Suppressor macrophage (primary cell): ENCODE data around the gene MFSD12.
"Not testable (repeated sequence)": the region's sequence is repeated elsewhere in the genome, so short reads cannot be mapped to it uniquely, and the experiment has no call there.

ENCODE experiments used
- DNase-seq, 4 experiments: peaks; one replicate each; pipeline ENCODE4 v3.0.0-alpha.2; 2020 to 2022

The MFSD12 gene

DNA sequence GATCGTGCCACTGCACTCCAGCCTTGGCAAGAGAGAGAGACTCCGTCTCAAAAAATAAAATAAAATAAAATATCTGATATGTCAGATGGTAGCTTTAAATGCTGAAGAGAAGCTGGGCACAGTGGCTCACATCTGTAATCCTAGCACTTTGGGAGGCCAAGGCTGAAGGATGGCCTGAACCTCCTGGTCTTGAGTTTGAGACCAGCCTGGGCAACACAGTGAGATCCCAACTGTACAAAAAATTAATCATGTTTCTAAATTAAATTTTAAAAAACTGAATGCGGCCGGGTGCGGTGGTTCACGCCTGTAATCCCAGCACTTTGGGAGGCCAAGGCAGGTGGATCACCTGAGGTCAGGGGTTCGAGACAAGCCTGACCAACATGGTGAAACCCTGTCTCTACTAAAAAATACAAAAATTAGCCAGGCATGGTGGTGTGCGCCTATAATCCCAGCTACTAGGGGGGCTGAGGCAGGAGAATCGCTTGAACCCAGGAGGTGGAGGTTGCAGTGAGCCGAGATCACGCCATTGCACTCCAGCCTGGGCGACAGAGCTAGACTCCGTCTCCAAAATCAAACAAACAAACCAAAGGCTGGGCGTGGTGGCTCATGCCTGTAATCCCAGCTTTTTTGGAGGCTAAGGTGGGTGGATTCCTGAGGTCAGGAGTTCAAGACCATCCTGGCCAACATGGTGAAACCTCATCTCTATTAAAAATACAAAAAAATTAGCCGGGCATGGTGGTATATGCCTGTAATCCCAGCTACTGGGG lies 26.8 kb upstream of the MFSD12 start:
- not testable (repeated sequence) for DNase-seq

DNA sequence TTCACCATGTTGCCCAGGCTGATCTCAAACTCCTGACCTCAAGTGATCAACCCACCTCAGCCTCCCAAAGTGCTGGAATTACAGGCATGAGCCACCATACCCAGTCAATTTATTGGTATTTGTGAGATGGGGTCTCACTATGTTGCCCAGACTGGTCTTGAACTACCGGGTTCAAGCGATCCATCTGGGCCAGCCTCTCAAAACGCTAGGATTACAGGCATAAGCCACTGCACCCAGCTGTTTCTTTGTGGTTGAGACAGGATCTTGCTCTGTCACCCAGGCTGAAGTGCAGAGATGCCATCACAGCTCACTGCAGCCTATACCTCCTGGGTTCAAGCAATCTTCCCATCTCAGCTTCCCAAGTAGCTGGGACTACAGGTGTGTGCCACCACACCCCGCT lies 24.4 kb upstream of the MFSD12 start:
- DNase-seq, result not testable (repeated sequence)

DNA sequence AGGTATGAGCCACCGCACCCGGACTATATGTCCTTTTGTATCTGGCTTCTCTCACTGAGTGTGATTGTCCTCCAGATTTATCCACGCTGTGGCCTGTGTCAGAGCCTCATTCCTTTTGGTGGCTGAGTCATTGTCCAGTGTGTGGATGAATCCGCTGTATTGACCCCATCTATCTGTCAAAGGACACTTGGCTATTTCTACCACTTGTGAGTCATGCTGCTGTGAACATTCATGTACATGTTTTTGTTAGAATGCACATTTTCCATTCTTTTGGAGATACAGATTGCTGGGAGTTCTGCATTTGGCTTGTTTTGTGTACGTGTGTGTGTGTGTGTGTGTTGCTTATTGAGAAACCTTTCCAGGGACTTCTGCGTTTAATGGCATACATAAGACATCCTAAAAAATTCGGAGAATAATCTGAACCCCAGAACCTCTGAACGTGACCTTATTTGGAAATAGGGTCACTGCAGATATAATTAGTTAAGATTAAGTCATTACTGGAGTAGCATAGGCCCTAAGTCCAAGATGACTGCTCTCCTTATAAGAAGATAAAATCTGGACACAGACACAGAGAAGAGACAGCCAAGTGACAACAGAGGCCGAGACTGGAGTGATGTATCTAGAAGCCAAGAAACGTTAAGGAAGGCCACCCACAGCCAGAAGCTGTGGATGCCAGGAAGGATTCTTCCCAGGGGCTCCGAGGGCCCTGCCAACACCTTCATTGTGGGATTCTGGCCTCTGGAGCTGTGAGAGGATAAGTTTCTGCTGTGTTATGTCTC lies 23.0 kb upstream of the MFSD12 start:
- peak; percentile 75 to 93 (median 80) for DNase-seq

DNA sequence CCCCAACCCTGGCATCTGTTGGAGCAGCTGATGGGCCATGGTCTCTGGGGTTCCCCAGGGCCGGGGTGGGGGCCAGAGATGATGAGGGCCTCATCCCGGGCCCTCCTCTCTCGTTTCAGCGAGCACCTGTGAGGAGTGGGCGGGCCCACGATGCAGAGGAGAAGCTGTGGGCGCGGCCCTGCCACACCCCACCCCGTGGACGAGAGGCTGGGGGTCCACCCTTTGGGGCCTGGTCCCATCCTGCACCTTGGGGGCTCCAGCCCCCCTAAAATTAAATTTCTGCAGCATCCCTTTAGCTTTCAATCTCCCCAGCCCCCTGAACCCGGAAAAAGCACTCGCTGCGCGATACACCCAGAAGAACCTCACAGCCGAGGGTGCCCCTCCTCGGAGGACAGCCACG lies 21.0 kb upstream of the MFSD12 start:
- DNase-seq, result no peak

DNA sequence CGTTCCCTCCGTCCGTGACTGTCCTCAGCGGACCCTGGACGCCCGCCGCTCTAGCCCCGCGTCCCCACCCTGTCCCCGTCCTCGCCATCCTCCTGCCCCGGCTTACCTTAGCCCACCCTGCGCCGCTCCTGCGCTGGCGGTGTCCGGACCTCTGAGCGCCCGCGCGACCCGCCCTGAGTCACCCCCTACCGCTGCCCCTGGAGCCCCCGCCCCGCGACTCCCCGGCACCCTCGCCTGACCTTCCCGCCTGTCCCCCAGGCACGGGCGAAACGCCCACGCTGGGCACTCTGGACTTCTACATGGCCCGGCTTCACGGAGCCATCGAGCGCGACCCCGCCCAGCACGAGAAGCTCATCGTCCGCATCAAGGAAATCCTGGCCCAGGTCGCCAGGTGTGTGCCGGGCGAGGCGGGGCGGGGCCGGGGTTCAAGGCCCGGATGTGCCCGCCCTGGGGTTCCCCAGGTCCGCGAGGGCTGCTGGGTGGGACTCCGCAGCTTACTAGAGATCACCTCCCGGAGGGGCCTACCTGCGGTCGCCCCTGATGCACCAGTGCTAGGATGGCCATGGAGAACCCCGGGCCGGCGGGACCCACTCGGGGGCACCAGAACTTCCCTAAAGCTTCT lies 20.4 kb upstream of the MFSD12 start:
- DNase-seq, result no peak

DNA sequence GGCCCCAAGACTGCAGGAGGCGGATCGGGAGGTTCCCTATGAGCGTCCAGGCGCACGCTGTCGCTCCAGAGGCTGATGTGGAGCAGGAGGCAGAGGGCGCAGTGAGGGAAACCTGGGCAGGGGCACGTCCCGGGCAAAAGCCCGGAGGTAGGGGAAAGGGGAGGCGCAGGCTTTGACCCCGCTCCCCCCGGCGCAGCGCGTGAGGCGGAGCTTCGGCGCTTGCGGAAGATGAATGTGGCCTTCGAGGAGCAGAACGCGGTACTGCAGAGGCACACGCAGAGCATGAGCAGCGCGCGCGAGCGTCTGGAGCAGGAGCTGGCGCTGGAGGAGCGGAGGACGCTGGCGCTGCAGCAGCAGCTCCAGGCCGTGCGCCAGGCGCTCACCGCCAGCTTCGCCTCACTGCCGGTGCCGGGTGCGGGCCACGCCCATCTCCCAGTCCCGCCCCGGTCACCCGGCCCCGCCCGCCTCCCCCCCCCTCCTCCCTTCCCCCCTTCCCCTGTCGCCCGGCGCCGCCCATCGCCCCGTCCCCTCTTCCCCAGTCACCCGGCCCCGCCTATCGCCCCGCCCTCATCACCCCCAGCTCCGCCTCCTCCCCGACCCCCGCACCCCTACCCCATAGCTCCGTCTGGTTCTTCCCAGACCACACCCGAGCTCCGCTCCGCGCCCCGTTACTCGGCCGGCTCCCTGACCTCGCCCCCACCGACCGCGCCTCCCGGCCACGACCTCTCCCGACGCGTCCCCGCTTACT lies 19.5 kb upstream of the MFSD12 start:
- DNase-seq, result peak; percentile 42 to 69 (median 60)

DNA sequence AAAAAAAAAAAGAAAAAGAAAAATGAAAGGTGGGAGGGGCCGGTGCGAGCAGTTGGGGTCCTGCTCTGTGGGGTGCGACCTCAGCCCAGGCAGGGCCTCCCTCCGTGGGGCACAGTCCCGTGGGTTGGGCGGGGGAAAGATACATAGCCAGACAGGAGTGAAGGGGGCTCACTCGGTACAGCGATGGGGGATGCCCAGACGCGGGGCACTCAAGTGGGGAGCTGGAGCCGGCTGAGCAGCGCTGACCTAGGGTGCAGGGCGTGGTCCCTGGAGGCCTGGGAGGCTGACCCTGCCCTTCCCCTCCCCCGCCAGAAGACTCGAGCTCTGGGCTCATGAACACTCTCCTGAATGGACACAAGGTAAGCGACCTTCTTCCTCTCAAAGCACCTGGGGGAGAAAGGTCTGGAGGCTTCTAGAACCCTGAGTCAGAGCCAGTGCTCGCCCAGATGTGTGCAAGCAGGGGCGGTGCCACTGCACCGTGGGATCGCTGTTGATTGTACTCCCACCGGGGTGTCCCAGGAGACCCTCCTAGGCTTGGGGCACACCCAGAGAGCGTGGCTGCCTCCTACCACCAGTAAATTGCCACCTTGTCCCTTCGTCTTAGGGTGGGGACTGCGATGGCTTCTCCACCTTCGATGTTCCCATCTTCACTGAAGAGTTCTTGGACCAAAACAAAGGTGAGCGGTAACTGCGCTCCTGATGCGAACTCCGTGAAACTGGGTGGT lies 18.7 kb upstream of the MFSD12 start:
- peak in 1 of 4 experiments; percentile 8 for DNase-seq

DNA sequence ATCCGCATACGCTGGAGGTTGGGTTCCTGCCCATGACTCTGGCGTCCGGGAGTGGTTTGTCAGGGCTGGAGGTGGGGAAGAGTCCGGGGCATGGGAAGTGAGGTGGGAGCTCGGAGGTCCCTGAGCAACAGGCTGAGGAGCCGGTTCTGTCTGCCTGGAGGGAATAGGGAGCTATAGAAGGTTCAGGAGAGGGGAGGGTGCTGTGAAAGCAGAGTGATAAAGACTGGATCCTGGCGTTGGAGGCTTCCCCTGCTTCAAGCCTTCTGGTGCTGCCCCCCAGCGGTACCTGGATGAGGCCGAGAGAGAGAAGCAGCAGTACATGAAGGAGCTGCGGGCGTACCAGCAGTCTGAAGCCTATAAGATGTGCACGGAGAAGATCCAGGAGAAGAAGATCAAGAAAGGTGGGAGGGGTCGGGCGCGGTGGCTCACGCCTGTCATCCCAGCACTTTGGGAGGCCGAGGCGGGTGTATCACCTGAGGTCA lies 17.9 kb upstream of the MFSD12 start:
- DNase-seq, result peak in 2 of 4 experiments; percentile 34 to 41

DNA sequence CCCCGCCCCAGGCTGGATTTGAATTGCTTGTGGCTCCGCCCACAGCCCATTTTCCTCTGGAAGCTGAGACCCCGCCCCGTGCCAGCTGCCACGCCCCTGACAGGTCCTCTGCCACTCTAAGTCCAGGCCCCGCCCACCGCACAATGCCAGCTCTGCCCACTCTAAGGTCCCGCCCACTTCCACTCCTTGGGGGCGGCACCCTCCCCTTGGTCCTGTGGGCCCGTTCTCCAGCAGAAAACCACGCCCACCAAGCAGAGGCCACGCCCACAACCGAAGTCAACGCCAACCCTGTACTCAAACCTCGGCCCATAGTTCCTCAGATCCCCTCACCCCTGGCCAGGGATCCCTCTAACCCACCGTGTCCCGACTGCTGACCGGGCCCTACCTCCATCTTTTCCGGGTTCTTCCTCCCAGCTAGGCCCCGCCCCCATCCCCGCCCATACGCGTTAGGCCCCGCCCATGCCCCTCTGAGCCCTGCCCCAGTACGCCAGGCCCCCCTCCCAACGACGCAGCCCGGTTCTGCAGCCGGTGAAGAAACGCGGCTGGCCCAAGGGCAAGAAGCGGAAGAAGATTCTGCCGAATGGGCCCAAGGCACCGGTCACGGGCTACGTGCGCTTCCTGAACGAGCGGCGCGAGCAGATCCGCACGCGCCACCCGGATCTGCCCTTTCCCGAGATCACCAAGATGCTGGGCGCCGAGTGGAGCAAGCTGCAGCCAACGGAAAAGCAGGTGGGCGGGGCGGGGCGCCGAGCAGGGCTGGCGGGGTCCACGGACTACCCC lies 16.7 kb upstream of the MFSD12 start:
- DNase-seq, result peak; percentile 99 to 100 (median 100)

DNA sequence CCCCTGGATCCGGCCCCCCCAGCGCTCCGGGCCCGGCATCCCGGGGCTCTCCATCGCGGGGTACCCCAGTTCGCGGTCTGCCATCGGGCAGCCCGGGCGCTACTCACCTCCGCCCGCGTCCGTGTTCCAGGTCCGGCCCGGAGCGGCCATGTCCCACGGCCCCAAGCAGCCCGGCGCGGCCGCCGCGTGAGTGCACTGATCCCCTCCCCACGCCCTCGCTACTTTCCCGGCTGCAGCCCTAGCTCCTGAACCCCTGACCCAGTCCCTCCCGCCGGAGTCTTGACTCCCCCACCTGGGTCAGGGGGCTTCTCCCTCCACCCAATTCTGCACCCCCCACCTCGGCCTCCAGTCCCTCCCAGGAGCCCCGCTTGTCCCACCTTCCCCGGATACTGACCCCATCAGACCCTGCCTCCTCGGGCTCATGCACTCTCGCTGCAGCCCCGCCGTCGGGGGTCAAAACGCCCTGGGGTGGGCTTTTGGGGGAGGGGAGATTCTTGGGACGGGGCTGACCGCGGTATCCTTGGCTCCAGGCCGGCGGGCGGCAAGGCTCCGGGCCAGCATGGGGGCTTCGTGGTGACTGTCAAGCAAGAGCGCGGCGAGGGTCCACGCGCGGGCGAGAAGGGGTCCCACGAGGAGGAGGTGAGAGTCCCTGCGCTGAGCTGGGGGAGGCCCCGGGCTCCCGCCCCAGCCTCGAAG lies 15.9 kb upstream of the MFSD12 start:
- DNase-seq, result peak; percentile 40 to 70 (median 46)

DNA sequence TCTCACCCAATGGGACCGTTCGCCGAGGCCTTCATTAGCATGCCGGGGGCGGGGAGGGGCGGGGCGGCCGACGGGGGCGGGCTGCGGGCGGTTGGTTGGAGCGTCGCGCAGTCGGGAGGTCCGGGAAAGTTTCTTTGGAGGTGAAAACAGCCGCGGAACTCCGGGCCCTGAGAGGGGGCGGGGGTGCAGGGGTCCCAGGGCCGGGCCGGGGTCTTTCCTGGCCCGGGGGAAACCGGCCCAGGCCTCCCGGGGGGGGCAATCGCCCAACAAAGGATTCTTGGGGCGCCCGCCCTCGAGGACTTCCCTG lies 15.4 kb upstream of the MFSD12 start, which contains the start of gene HMG20B:
TSS of gene HMG20B (plus strand) at position 90 of the 307 bp plus-strand sequence. CDS start 366 bp downstream, outside the sequence.
- no peak for DNase-seq

DNA sequence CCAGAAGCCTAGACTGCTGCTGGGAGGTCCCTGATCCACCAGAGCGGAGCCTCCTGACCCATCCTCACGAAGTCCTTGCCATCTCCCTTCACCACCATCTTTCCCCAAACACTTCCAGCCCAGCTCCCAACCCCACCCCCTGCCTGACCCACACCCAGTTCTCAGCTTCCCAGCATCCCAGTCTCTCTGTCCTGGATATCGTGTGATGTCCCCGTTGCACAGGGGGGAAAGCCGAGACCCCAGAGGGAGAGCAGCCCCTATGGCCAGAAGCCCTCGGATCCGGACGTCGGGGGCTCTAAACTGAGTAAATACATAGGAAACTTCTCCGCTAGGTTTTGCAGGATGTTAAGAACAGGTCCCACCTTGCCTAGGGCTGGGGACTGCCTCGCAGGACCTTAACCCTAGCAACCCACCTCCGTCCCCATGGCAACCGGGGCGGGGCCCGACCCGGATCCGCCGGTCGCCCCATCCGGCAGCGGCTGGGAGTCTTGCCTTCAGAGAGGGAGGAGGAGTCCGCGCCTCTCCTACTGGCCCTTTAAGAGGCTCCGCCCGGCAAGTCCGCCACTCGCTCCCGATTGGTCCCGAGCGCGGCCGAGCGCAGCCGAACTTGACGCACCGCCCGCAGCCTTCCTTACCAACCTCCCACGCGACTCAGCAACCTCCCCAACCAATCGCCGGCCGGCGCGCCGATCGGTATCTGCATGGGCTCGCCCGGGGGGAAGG lies 14.9 kb upstream of the MFSD12 start:
- DNase-seq, result peak; percentile 100

DNA sequence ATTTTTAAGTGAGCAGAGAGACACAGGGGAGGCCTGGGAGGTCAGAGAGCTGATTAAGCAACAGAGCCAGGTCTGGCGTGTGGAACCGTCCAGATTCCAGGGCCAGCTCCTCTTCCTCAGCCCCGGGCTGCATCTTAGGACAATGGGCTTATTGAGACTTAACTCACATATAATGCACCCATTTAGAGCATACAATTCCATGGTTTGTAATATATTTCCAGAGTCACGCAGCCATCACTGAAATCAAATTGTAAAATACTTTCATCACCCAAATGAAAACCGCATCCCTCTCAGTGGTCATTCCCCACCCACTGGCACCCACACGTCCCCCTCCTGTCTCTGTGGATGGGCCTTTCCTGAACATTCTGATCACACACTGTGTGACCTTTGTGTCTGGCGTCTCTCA lies 13.2 kb upstream of the MFSD12 start:
- peak; percentile 47 to 70 (median 57) for DNase-seq

DNA sequence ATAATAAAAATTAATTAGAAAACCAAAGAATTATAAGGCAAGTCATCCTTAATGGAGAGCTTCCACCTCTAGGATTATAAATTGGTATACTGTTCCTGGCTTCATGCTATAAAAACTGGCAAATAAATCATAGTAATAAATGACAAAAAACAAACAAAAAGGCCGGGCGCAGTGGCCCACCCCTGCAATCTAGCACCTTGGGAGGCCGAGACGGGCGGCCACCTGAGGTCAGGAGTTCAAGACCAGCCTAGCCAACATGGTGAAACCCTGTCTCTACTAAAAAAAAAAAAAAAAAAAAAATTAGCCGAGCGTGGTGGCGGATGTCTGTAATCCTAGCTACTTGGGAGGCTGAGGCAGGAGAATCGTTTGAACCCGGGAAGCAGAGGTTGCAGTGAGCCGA lies 12.7 kb upstream of the MFSD12 start:
- DNase-seq, result not testable (repeated sequence)

DNA sequence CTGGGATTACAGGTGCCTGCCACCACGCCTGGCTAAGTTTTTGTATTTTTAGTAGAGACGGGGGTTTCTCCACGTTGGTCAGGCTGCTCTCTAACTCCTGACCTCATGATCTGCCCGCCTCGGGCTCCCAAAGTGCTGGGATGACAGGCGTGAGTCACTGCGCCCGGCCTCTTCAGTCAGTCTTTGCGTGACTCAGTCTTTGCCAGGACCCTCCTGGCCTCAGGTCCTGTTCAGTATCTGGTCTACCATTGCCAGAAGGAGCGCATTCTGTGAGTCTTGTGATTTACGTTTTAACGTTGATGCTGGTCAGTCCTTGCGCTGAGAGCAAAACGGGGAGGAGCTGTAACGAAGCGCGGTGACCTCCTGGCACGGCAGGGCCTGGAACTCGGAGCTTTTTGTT lies 7.8 kb upstream of the MFSD12 start:
- no peak for DNase-seq

DNA sequence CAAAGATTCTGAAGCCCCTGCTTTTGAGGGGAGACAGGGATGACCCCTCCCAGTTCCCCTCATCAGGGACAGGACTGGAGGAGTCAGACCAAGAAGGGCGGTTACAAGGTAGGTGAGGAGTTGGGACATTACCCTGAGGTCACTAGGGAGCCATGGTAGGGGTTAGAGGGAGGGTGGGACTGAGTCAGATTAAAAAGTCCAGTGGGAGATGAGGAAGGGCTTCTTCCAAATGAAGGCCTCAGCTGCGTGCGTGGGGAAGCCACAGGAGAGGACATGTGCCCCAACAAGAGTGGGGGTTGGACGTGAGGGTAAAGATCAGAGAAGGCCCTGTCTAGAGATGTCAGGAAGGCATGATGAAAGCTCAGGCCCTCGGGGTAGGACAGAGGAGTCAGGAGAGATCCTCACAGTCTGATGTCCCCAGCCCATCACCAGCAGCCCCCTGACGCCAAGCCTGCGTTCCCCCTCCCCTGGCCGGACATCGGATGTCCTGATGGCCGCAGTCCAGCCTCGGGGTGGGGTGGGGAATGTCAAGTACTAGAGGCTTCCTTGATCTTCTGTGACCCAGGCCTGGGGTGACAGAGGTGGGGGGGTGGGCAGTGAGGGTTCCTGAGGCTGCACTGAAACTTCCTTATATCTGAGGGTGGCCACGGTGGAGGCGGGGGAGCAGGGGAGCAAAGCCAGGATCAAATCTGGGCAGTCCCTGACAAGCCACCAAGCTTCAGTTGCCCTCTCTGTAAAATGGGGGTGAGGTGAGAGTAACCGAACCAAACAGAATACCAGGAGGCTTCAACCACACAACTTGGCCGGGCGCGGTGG lies 6.5 kb upstream of the MFSD12 start:
- peak in 3 of 4 experiments; percentile 73 to 74 (median 74) for DNase-seq

DNA sequence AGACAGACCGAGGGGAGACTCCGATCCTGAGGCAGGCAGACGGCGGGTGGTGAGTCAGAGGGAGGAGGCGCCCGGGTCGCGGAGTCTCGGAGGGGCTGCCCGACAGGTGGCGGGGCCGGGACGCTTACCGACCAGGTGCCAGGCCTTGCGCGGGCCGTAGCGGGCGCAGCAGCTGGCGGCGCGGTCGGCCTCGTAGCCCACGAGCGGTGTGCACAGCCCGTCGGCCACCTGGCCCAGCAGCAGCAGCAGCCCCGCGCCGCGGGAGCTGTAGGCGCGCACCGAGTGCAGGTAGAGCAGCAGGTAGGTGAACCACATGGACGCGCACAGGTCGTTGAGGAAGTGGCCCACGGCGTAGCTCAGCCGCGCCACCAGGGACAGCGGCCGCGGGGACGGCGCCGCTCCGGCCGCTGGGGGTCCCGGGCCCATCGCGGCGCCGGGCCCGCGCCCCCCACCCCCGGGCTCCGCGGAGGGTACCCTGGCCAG lies 367 bp downstream of the MFSD12 start:
- peak in 3 of 4 experiments; percentile 41 to 59 (median 59) for DNase-seq

DNA sequence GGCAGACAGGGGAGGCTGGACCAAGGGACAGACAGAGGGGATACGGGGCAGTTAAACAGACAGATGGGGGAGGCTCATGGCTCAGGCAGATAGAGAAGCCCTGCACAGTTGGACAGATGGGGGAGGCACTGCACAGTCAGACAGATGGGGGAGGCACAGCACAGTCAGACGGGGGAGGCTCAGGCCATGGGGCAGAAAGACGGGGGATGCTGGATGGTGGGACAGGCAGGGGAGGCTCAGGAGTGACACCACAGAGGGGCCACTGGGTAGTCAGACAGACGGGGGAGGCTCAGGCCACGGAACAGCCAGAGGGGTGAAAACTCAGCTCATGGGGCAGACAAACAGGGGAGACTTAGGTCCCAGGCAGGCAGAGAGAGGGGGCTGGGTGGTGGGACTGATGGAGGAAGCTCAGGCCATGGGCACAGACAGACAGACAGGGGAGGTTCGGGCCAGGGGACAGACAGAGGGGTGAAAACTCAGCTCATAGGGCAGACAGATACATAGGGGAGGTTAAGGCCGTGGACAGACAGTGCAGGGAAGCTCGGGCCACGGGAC lies 886 bp downstream of the MFSD12 start:
- DNase-seq, result peak in 1 of 4 experiments; percentile 44
